A549 (cell line): ENCODE measurements around the gene ZNF446. TPM values are rescaled to one million over a fixed set of nuclear protein-coding genes. Genes with fewer than 3 reads are reported as not detected.

Experiments used
- ATOH8 ChIP-seq: fragments of 250-450 bp; sonication (Bioruptor Pico); IDR thresholded peaks from 2 replicates; pipeline ENCODE4 v1.5.0; 2020; ENCODE audit warnings: low read depth, mild to moderate bottlenecking, moderate library complexity
- BCL3 ChIP-seq: fragments of >200 bp; sonication (Bioruptor Twin); formaldehyde crosslinking; IDR thresholded peaks from 3 replicates; pipeline ENCODE4 v1.6.1; 2016
- CBX2 ChIP-seq: fragments of 200-600 bp; sonication (generic); IDR thresholded peaks from 2 replicates; pipeline ENCODE4 v1.6.1; 2016; ENCODE audit warnings: low read depth, mild to moderate bottlenecking, borderline replicate concordance
- ELK1 ChIP-seq: fragments of 150-350 bp; IDR thresholded peaks from 2 replicates; pipeline ENCODE4 v1.6.1; 2014; ENCODE audit warnings: low read depth, mild to moderate bottlenecking, low read length
- EP300 ChIP-seq, 2 experiments: fragments of >200 bp; sonication (Bioruptor Twin); formaldehyde crosslinking; IDR thresholded peaks; 2 replicates in 1 of 2; 3 replicates in 1 of 2; pipeline ENCODE4 v1.6.1; 2016 to 2017
- ESRRA ChIP-seq: fragments of 150-350 bp; IDR thresholded peaks from 2 replicates; pipeline ENCODE4 v1.6.1; 2014; ENCODE audit warnings: mild to moderate bottlenecking, low read length, borderline replicate concordance
- FOXS1 ChIP-seq: fragments of 250-450 bp; sonication (Bioruptor Pico); IDR thresholded peaks from 2 replicates; pipeline ENCODE4 v1.5.0; 2020; ENCODE audit warnings: mild to moderate bottlenecking, moderate library complexity
- HDAC2 ChIP-seq: fragments of 200-600 bp; sonication (generic); IDR thresholded peaks from 2 replicates; pipeline ENCODE4 v1.6.1; 2016
- HOXB5 ChIP-seq: fragments of 250-450 bp; sonication (Bioruptor Pico); IDR thresholded peaks from 2 replicates; pipeline ENCODE4 v1.5.0; 2020; ENCODE audit warnings: mild to moderate bottlenecking, moderate library complexity
- JUN ChIP-seq, 2 experiments: fragments of >200 bp; sonication (Bioruptor Twin); formaldehyde crosslinking; IDR thresholded peaks; 2 replicates in 1 of 2; 3 replicates in 1 of 2; pipeline ENCODE4 v1.6.1; 2016 to 2017
- MAX ChIP-seq: IDR thresholded peaks from 2 replicates; pipeline ENCODE4 v1.6.1; 2012
- MAZ ChIP-seq: fragments of 150-350 bp; IDR thresholded peaks from 2 replicates; pipeline ENCODE4 v1.6.1; 2014; ENCODE audit warnings: antibody characterized with exemption, low read depth, low read length, borderline replicate concordance
- MYC ChIP-seq: IDR thresholded peaks from 2 replicates; pipeline ENCODE4 v1.6.1; 2012; ENCODE audit warnings: mild to moderate bottlenecking, inconsistent platforms, low read length, improper control_type of control experiment, borderline replicate concordance
- NPAS2 ChIP-seq: fragments of 250-450 bp; sonication (Bioruptor Pico); IDR thresholded peaks from 2 replicates; pipeline ENCODE4 v1.8.0; 2022; ENCODE audit warnings: mild to moderate bottlenecking, moderate library complexity, borderline replicate concordance
- PHF8 ChIP-seq: fragments of 200-600 bp; sonication (generic); IDR thresholded peaks from 2 replicates; pipeline ENCODE4 v1.6.1; 2016; ENCODE audit warnings: low read depth, mild to moderate bottlenecking, antibody characterized with exemption, moderate library complexity, borderline replicate concordance
- POLR2A ChIP-seq: IDR thresholded peaks from 2 replicates; pipeline ENCODE4 v1.6.1; 2012; ENCODE audit warnings: mild to moderate bottlenecking, low read length
- POLR2AphosphoS2 ChIP-seq: conservative IDR thresholded peaks from 2 replicates; pipeline ENCODE4 v1.6.1; 2012; ENCODE audit warnings: low read length, improper control_type of control experiment, inconsistent platforms
- RAD21 ChIP-seq, 2 experiments: fragments of >200 bp in 1 of 2; sonication (Bioruptor Twin) in 1 of 2; formaldehyde crosslinking in 1 of 2; IDR thresholded peaks in 1 of 2; conservative IDR thresholded peaks in 1 of 2; 2 replicates in 1 of 2; 3 replicates in 1 of 2; pipeline ENCODE4 v1.6.1; 2012 to 2018; ENCODE audit warnings: inconsistent platforms in 1 of 2
- REST ChIP-seq: fragments of 200-600 bp; sonication (generic); IDR thresholded peaks from 2 replicates; pipeline ENCODE4 v1.6.1; 2016; ENCODE audit warnings: antibody characterized with exemption, mild to moderate bottlenecking, moderate library complexity
- RFX5 ChIP-seq: fragments of 450-650 bp; IDR thresholded peaks from 2 replicates; pipeline ENCODE4 v1.7.1; 2014; ENCODE audit warnings: antibody characterized with exemption, mild to moderate bottlenecking, moderate library complexity
- SREBF2 ChIP-seq: fragments of 450-650 bp; IDR thresholded peaks from 2 replicates; pipeline ENCODE4 v1.6.1; 2014; ENCODE audit warnings: mild to moderate bottlenecking, moderate library complexity
- polyA plus RNA-seq, 4 experiments: library from polyadenylated mRNA; depleted of rRNA in 3 of 4; stranded (reverse); fragments of >200 nt; fragmentation: RNase III in 1 of 4; extraction: RNeasy Plus Mini Kit Qiagen cat#74134 plus additional on column Dnase treatment in 1 of 4; gene quantifications; 2 replicates in 3 of 4; 3 replicates in 1 of 4; pipeline ENCODE4 v1.2.3, GENCODE V29; 2011 to 2017

The ZNF446 gene
- polyA plus RNA-seq, 2 of the 4 experiments (the other 2 are of a cell fraction), result 6.2 to 11.0 TPM

- TF ChIP-seq ESRRA, result 0 out of 2 replicates have a peak, but pooled peaks have one; percentile 35
- peak; percentile 61; the same call in 1 of the 2 replicates for TF ChIP-seq HOXB5 (CRISPR knock-in tag)
- TF ChIP-seq NPAS2 (CRISPR knock-in tag), result no peak
- no peak; the same call in 1 of the 2 replicates for TF ChIP-seq ATOH8
- TF ChIP-seq HDAC2, result no peak
- peak; percentile 87 for TF ChIP-seq POLR2A
- peak; percentile 63; the same call in 1 of the 2 replicates for TF ChIP-seq MAZ
- peak; percentile 97 for TF ChIP-seq MAX
- peak; percentile 19; a peak in 2 of 5 replicates for TF ChIP-seq RAD21 (conservative IDR thresholded peaks at IDR 0.05 in 1 of 2, IDR thresholded peaks at IDR 0.05 in 1 of 2)
- no peak for TF ChIP-seq RFX5
- peak; percentile 45; the same call in 1 of the 2 replicates for TF ChIP-seq REST
- no peak for TF ChIP-seq FOXS1 (CRISPR knock-in tag)
- peak; percentile 75 for TF ChIP-seq MYC
- no peak for TF ChIP-seq POLR2AphosphoS2
- peak; percentile 43; the same call in 1 of the 2 replicates for TF ChIP-seq PHF8
- TF ChIP-seq ELK1, result 0 out of 2 replicates have a peak, but pooled peaks have one; percentile 24
- TF ChIP-seq EP300 (IDR thresholded peaks at IDR 0.05), result no peak
- TF ChIP-seq JUN (IDR thresholded peaks at IDR 0.05), result peak; percentile 61 to 89; a peak in 4 of 5 replicates
- TF ChIP-seq BCL3, result peak; percentile 66; the same call in 1 of the 3 replicates
- TF ChIP-seq CBX2, result no peak
- no peak for TF ChIP-seq SREBF2
Measured at GRCh38 chr19:58499021-58499927, 23.1 kb downstream of the ZNF446 start (continued).
